ENCODE results near the gene MMP15.

DNA sequence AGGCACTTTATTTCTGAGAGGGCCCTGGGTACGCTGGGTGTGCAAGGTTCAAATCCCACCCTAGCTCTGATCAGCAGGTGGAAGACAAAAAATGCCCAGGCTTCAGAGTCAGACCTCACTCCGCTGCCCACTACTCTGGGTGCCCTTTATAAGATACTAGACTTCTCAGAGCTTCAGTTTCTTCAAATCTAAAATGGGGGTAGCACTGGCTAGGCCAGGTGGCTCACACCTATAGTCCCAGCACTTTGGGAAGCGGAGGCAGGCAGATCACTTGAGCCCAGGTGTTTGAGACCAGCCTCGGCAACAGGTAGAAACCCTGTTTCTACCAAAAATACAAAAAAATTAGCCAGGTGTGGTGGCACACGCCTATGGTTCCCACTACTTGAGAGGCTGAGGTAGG is 22.6 kb upstream of the MMP15 start:
- TF ChIP-seq EZH2 (IDR thresholded peaks at IDR 0.05; ENCODE audit: borderline replicate concordance, low read depth, low read length, severe bottlenecking) (no peak), POLR2AphosphoS5 (IDR thresholded peaks at IDR 0.05; ENCODE audit: insufficient read depth, low read depth, low read length) (no peak), POLR2A (IDR thresholded peaks at IDR 0.05; ENCODE audit: low read depth, low read length) (no peak)
- TF ChIP-seq, protein P1, sequence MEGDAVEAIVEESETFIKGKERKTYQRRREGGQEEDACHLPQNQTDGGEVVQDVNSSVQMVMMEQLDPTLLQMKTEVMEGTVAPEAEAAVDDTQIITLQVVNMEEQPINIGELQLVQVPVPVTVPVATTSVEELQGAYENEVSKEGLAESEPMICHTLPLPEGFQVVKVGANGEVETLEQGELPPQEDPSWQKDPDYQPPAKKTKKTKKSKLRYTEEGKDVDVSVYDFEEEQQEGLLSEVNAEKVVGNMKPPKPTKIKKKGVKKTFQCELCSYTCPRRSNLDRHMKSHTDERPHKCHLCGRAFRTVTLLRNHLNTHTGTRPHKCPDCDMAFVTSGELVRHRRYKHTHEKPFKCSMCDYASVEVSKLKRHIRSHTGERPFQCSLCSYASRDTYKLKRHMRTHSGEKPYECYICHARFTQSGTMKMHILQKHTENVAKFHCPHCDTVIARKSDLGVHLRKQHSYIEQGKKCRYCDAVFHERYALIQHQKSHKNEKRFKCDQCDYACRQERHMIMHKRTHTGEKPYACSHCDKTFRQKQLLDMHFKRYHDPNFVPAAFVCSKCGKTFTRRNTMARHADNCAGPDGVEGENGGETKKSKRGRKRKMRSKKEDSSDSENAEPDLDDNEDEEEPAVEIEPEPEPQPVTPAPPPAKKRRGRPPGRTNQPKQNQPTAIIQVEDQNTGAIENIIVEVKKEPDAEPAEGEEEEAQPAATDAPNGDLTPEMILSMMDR (IDR thresholded peaks at IDR 0.05; ENCODE audit: extremely low read depth in 1 of 2, insufficient read depth in 1 of 2, low read depth in 1 of 2, low read length in 2 of 2), result no peak
- TF ChIP-seq, protein P2, sequence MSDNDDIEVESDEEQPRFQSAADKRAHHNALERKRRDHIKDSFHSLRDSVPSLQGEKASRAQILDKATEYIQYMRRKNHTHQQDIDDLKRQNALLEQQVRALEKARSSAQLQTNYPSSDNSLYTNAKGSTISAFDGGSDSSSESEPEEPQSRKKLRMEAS (IDR thresholded peaks at IDR 0.05; ENCODE audit: insufficient read depth, insufficient read length), result no peak

Data from endothelial cell of umbilical vein (primary cell).